GM19023 (cell line): Measurements from ENCODE around the gene SPCS1.
"Not testable (repeated sequence)": the region's sequence is repeated elsewhere in the genome, so short reads cannot be mapped to it uniquely, and the experiment has no call there.

ENCODE experiments used
- ATAC-seq: cut with Tn5 transposase; IDR thresholded peaks from one replicate; pipeline ENCODE4 v1.9.1; 2021; ENCODE audit warnings: mild to moderate bottlenecking, moderate library complexity; ENCODE audit not compliant: unreplicated experiment

Gene SPCS1

GRCh38 chr3:52728753-52729152, 22.8 kb downstream of the SPCS1 start:
- not testable (repeated sequence) for ATAC-seq

GRCh38 chr3:52730681-52731080, 24.8 kb downstream of the SPCS1 start:
- no peak for ATAC-seq

- no peak for ATAC-seq
Observed at GRCh38 chr3:52731590-52731989, 25.7 kb downstream of the SPCS1 start.

- no peak for ATAC-seq
Observed at GRCh38 chr3:52733256-52733891, 27.5 kb downstream of the SPCS1 start.

GRCh38 chr3:52739730-52740129, 33.8 kb downstream of the SPCS1 start:
- no peak for ATAC-seq

GRCh38 chr3:52742418-52743041, 36.6 kb downstream of the SPCS1 start:
- no peak for ATAC-seq

- ATAC-seq: no peak
Observed at GRCh38 chr3:52743152-52743551, 37.2 kb downstream of the SPCS1 start.

- ATAC-seq: no peak
Observed at GRCh38 chr3:52743721-52744120, 37.8 kb downstream of the SPCS1 start.

GRCh38 chr3:52752045-52752660, 46.2 kb downstream of the SPCS1 start:
- no peak for ATAC-seq

- no peak for ATAC-seq
Observed at GRCh38 chr3:52754373-52754772, 48.5 kb downstream of the SPCS1 start.

- ATAC-seq: no peak
Observed at GRCh38 chr3:52756141-52756540, 50.2 kb downstream of the SPCS1 start.
